HuH-7.5 (cell line): ENCODE data around the gene CFAP70.
"Not testable (repeated sequence)": the region's sequence is repeated elsewhere in the genome, so short reads cannot be mapped to it uniquely, and the experiment has no call there.

Experiments
- DNase-seq: peaks from one replicate; pipeline ENCODE4 v3.0.0; 2011; ENCODE audit warnings: low spot score

Gene CFAP70

DNA sequence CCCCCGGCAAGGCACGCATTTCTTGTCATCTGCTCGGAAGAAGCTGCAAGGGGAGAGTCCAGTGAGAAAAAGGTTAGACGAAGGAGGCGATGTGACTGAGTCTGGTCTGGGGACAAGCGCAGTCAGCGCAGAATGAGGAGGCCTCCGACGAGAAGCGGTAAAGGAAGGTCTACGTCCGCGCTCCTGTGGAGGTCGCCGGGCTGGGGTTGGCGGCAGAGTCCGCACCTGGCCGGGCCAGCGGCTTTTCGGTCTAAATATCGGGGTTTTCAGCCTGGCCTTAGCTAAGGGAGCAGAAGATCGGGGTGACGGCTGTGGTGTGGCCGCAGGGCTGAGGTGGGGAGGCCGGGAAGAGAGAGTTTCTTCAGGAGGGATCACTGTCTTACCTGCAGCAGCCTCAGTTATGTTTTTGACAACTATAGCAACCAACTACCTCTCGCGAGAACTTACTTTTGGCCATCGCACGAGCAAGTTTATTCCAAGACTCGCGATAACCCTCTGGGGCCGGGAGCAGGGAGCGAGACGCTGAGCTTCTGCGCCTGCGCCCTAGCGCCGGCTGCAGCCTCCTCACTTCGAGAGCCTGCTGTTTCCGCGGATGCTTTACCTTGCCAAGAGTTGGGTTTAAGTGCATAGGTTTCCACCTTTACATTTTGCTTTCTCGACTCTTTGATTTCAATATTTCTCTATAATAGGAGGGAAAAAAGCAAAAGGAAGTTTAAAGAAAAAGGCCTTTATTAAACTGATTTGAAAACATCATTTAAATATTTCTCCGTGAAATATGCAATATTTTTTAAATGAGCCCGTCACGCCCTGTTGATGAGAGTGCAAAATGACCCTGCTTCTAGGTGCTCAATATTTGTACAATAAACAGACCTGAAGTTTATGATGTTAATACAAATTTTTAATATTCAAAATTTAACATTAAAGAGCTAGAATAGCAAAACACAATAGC lies at the start of gene CFAP70:
TSS of gene CFAP70 (minus strand) at position 534 of the 949 bp plus-strand sequence. CDS start 4,068 bp downstream, outside the sequence.
- DNase-seq = peak; percentile 63

DNA sequence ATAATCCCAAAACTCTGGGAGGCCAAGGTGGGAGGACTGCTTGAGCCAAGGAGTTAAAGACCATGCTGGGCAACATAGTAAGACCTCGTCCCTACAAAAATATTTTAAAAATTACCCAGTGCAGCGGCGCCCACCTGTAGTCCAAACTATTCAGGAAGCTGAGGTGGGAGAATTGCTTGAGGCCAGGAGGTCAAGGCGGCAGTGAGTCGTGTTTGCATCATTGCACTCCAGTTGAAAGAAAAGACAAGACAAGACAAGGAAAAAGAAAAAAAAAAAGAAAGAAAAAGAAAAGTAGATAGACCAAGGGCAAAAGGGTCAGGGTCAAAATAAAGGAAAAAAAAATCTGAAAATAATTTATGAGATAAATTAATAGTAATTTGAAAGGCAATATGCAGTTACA lies 49.4 kb upstream of the CFAP70 start:
- DNase-seq = no peak

DNA sequence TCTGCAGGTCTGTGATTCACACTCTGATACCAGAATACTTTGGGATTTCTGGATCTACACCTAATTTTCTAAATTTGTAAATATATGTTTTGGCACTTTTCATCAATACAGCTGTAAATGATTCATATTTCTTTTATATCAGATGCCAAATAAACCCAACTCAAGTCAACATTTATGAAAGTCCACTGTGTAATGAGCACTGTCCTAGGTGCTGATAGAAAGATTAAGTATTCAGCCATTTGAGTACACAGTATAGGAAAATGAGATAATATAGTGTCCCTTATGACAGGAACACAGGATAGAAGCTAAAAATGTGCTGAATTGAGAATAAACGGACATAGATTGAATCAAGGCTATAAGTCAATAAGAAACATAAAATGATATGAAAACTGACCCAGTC lies 48.8 kb upstream of the CFAP70 start:
- no peak for DNase-seq

DNA sequence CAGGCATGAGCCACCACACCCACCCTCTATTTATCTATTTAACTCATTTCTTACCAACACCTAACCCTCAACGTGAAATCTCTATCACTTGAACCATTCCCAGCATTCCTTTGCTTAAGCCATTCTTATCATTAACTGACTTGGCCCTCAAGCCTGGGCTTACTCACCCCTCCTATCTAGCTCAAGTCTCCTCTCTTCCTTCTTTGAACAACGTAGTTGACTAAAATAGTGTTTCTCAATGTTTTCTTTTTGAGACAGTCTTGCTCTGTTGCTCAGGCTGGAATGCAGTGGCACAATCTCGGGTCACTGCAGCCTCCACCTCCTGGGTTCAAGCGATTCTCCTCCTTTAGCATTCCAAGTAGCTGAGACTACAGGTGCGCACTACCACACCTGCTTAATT lies 48.2 kb upstream of the CFAP70 start:
- DNase-seq = no peak

DNA sequence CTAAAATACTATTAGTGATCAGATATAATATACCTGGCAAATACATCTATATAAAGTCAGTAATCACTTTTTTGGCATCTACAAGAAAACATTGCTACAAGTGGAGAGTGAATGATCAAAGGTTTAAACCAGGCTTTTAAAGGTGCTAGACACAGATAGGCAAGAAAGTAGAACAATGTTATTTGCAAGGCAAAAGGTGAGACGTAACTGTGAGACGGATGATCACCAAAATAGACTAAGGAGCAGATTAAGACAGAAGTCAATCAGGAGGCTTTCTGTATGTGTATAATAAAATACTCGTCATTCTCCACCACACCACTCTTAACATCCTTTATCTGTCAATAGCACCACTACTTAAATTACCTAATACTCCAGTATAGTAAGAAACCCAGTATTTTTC lies 46.9 kb upstream of the CFAP70 start:
- DNase-seq = no peak

DNA sequence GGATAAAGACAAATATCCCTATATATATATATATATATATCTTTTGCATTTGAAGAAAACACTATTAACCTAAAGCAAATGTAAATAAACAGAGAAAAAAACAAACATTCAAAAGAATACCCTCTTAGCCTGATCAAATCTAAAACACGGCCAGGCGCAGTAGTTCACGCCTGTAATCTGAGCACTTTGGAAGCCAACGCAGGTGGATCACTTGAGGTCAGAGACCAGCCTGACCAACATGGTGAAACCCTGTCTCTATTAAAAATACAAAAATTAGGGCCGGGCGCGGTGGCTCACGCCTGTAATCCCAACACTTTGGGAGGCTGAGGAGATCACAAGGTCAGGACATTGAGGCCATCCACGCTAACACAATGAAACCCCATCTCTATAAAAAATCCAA lies 46.0 kb upstream of the CFAP70 start:
- no peak for DNase-seq

DNA sequence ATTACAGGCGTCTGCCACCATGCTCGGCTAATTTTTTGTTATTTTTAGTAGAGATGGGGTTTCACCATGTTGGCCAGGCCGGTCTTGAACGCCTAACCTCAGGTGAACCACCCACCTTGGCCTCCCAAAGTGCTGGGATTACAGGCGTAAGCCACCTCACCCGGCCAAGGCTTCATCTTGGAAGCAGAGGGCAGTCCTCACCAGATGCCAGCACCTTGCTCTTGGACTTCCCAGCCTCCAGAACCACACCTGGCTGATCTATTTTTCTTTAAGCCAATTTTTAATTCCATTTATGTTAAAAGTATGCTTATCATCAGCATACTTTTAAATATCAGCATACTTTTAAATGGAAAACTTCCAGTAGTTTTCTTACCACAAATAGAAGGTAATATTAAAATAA lies 43.0 kb upstream of the CFAP70 start:
- DNase-seq = no peak

DNA sequence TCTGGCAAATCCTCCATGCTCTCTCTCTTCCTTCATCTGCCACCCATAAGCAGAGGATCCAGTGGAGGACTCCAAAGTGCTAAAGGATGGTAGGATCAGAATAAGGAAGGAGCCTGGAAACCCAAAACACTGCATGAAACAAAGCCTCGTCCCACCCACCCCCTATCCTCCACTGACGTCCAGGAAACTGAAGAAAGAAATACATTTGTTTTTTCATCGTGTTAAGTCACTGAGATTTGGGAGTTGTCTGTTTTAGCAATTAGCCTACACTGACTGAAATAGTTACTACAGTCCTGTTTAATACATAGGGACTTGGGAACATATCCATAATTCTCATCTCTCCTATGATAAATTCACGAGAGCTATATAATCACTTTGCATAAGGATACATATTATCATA lies 40.4 kb upstream of the CFAP70 start:
- DNase-seq = no peak

DNA sequence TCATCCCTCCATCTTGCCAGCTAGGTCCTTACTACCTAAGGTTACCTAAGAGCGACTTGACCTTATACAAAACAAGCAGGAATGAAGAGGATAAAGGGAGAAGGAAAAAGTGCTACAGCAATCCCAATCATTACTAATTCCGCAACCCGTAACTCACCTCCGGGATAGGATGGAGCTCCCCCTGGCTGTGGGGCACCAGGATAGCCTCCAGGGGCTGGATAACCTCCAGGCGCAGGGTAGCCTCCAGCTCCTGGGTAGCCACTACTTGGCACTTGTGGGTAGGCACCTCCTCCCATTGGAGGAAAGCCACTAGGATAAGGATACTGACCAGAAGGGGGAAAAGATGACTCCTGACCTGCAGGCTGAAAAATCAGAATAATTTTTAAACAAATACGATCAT lies 39.4 kb upstream of the CFAP70 start:
- DNase-seq = no peak

DNA sequence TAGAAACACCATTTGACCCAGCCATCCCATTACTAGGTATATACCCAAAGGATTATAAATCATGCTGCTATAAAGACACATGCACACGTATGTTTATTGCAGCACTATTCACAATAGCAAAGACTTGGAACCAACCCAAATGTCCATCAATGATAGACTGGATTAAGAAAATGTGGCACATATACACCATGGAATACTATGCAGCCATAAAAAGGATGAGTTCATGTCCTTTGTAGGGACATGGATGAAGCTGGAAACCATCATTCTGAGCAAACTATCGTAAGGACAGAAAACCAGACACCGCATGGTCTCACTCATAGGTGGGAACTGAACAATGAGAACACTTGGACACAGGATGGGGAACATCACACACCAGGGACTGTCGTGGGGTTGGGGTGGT lies 35.7 kb upstream of the CFAP70 start:
- not testable (repeated sequence) for DNase-seq

DNA sequence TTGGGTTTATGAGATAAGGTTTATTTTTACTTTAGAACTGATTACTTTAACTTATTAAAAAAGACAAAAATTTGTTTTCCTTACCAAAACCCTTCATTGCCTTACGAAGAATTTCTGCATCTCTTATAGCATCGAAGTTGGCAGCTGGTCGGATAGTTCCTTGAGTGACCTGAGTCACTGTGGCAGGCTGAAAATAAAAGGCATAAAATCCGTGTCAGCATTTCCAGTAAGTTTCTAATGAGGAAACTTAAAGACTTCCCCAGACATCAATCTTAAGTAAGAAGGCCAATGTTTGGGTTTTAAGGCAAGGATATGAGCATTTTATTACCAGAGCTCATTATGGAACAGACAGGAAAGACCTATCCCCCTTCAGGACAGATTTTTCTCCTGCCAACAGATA lies 29.6 kb upstream of the CFAP70 start:
- DNase-seq = no peak

DNA sequence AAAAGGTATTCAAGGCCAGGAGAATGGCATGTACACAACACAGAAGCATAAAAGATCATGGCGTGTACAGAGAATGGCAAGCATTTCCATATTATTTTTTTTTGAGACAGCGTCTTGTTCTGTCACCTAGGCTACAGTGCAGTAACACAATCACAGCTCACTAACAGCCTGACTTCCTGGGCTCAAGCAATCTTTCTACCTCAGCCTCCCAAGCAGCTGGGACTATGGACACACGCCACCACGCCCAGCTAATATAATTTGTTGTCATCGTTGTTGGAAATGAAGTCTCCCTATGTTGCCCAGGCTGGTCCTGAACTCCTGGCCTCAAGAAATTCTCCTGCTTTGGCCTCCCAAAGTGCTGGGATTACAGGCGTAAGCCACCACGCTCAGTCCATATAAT lies 27.9 kb upstream of the CFAP70 start:
- DNase-seq = no peak

DNA sequence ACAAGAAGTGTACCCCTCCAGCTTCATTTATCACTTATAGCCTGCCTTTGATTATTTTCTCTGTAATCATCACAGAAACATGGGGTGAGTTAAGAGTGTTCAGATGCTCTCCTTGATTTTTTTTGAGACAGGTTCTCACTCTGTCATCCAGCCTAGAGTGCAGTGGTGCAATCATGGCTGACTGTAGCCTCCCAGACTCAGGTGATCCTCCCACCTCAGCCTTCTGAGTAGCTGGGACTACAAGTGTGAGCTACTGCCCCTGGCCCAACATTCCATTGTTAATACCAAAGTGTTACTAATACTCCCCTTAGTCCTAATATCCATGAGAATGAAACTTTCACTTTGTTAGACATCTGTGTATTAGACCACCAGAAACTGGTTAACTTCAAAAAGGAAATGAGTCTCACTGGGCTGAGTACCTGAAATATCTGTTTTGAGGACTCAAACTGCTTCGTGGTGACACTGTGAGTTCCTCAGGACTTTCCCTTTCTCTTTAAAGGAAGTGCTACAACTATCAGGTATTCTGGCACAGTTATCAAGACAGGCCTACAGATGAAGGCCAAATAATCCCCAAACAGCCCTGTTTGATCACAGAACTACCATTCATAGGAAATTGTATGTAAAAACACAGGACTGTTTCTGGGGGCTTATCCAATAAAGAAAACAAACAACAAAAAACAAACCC lies 20.5 kb upstream of the CFAP70 start:
- DNase-seq = no peak

DNA sequence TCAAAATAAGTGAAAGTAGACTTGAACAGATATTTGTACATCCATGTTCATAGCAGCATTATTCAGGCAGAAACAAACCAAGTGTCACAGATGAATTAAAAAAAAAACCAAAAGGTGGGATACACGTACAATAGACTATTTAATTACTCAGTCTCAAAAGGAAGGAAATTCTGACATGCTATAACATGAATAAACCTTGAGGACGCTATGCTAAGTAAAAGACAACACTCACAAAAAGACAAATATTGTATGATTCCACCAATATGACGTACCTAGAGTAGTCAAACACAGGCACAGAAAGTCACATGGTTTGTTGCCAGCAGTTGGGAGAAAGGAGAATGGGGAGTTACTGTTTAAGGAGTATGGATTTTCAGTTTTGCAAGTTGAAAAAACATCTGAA lies 18.0 kb upstream of the CFAP70 start:
- no peak for DNase-seq

DNA sequence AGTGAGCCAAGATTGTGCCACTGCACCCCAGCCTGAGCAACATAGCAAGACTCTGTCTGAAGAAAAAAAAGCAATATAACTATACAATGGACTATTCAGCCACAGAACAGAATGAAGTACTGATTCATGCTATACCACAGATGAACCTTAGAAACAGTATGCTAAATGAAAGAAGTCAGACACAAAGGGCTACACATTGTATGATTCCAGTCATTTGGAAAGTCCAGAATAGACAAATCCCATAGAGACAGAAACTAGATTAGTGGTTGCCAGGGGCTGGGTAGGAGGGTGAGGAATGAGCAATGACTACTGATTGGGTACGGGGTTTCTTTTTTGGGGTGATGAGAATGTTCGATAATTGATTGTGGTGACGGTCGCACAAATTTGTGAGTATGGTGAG lies 9.6 kb upstream of the CFAP70 start:
- no peak for DNase-seq

DNA sequence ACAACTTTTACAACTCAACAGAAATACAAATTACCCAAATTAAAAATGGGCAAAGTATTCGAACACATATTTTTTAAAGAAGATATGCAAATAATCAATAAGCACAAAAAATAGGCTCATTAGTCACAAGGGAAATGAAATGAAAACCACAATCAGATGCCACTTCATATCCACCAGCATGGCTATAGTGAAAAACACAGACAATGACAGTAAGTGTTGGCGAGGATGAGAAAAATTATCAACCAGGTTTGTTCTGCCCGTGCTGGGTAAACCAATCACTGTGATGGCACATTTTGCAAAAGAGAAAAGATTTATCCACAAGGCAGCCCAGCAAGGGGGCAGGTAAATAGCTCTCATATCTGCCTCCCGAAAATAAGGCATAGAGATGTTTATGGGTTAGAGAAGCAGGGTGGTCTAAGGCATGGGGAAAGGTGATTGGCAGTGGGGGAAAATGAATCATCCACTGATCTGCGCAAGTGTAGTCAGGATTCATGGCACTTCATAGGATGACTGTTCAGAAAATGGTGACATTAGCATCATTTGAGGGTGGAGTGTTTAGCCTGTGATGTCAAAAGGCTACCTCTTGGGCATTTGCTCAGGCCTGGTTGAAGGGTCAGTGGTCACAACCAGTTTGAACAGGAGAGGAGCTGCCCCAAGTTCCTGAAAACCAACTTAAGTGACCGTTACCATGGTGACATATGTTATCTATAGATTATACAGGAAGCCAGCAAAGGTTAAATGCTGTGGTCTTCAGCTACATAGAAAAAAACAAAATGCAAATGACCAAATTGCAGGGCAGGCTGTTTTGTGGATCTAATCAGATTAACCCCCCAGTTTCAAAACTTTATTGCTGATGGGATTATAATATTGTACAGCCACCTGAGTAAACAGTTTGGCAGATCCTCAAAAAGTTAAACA lies 8.0 kb upstream of the CFAP70 start:
- no peak for DNase-seq

DNA sequence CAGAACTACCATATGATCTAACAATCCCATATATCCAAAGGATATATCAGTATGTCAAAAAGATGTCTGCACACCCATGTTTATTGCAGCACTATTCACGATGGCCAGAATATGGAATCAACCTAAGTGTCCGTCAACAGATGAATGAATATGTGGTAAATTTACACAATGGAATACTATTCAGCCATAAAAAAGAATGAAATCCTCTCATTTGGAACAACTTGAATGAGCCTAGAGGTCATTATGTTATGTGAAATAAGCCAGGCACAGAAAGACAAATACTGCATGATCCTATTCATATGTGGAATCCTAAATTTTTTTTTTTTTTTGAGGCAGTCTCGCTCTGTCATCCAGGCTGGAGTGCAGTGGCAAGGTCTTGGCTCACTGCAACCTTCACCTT lies 6.3 kb upstream of the CFAP70 start:
- DNase-seq = no peak

DNA sequence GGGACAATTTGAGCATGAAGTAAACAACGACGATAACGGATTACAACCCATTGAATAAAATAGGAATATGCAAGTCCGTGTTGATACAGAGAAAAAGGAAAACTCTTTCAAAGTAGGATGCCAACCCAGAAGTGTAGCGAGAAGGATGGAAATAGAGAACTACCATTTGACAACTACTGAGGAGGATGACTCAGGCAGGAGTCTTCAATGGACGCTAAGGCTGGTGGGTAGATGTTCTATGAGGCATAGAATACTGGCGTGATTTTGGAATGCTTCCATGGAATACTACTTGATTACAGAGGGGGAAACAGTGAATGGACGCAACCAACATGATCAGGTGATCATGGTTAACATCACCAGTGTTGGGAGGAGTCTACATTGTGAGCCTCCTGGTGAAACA lies 828 bp upstream of the CFAP70 start:
- DNase-seq = no peak

DNA sequence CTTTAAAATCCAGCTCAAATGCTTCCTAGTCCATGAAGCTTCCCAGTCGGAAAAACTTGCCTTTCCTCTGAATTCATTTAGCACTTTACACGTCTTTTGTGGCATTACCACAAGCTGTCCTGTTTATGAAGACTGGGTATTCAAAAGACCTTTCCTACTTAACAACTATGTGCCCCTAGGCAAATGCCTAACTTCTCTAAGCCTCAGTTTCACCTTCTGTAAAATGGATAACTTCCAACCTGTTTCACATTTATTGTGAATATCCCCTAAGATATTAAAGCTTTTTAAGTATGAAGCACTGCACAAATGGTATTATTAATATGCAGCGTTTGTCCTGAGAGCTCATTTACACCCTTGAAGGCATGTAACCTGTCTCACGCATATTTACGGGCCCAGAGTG lies 843 bp downstream of the CFAP70 start:
- DNase-seq = no peak

DNA sequence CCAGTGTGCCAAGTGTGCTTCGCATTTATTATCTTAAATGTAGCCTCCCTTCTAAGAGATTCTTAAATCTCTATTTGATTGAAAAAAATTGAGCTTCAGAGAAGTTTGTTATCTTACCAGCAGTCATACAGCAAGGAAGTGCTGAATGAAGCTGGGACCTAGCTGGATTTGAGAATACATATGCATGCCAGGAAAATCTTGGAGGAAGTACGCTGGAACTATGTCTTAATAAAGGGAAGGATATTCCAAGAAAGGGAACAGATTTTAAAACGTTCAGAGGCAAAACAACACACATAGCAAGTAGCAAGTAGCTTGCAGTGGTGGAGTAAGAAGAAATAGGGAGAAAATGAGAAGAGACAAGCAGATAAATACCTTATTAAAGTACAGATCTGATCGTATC lies 1.5 kb downstream of the CFAP70 start:
- DNase-seq = no peak

DNA sequence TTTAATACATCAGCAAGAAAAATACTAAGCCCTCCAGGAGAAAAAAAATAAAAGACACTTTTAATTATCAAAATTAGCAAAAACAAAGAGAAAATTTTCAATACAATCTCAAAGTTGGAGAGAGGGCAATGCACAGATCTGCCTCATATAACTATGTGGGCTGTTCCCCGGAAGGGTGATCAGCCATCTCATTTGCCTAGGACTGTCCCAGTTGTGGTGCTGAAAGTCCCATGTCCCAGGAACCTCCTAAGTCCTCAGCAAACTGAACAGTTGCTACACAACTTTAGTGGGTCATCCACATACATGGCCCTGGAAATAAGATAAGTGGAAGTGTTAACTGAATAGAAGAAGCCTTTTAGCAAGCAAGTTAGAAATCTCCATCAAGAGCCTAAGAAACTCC lies 14.4 kb downstream of the CFAP70 start:
- no peak for DNase-seq

DNA sequence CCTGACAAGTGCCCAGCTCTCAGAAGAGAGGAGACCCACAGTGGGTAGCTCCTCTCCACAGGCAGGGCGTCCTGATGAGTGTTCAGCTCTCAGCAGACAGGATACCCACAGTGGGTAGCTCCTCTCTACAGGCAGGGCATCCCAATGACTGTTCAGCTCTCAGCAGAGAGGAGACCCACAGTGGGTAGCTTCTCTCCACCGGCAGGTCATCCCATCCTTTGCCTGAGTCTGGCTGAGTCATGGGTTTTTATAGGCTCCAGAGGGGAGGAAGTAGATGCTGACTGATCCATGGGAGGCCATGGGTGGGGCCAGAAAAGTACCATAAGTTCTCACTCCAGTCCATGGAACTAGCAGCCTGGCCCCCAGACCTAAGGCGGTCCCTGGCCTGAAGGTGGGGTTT lies 18.5 kb downstream of the CFAP70 start:
- DNase-seq = no peak
